ENCODE data around the gene SMIM3. TPM values are rescaled to one million over a fixed set of nuclear protein-coding genes. Genes with fewer than 3 reads are reported as not detected.
A peak's percentile ranks its signal among the peaks of the same experiment; 100 is the strongest.
"Not testable (repeated sequence)": the region's sequence is repeated elsewhere in the genome, so short reads cannot be mapped to it uniquely, and the experiment has no call there.

Gene SMIM3, protein sequence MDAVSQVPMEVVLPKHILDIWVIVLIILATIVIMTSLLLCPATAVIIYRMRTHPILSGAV
- polyA plus RNA-seq (2012; ENCODE audit: insufficient read depth, insufficient read length) = 14.1 TPM

DNA sequence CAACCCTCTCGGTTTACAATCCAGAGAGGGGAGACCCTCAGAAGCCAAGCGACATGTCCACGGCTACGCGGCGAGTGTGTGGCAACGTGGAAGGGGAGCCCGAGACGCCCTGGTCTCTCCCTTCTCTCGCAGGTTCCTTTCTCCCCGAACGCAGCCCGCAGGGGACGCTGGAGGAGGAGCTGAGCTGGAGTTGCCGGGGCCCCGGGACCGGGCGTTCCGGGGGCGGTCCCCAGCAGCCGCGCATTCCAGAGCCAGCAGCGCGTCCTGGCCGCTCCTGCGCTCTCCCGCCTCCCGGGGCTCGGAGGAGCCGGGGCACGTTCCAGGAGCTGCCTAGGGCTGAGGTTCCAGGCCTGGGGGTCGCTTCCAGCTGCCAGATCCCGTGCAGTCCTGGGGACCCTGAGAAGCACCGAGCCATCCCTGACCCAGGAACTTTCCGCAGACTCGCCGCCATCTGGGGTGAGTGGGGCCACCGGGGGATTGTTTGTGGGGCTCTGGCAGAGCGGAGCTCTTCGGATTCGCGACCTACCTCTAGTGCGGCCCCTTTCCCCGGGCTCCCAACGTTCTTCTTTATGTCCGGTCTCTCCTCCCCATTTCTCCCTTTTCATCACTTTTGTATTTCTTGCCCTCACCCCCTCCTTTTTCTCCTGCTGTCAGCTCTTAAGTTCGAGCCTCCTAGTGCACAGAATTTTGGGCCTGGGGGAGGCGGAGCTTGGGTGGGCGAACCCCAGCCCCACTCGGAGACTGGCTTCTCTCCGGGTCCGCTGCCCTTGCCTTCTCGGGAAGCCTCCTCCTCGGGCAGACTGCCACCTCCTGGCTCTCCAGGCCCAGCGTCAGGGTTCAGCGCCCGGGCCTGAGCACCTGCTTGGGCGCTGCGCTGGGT, at the start of gene SMIM3:
SMIM3 (plus strand) TSS at position 241 of the 880 bp plus-strand sequence. CDS start 16,684 bp downstream, outside the sequence.
- no peak for DNase-seq (ENCODE audit: low read depth, low spot score)
- H3K4me3 ChIP-seq (ENCODE audit: low read length) = peak within 1 kb of the TSS; percentile 69

GRCh38 chr5:150729859-150730258, 48.7 kb upstream of the SMIM3 start:
- DNase-seq (ENCODE audit: low read depth, low spot score) = no peak
- H3K4me3 ChIP-seq (ENCODE audit: low read length) = no peak overlapping the region

DNA sequence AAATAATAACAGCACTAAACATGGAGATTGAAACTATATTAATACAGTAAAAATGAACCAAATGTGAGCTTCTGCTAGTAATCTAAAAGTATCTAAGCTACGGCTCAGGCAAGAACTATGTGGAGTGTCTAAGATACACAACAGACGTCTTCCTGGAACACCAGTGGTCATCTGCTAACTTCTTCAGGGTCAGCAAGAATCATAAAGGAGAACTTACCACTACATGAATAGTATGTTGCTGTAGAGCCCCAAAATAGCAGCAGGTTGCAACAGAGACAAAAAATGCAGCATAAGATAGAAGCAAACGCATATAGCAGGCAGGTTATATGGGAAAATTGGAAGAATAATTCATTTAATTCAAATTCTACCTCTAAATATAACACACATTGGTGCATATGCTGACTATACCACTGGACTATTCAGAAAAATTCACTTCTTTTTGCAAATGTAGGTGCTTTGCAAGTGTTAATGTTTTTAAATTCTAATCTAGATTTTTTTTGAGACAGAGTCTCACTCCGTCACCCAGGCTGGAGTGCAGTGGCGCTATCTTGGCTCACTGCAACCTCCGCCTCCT, 46.8 kb upstream of the SMIM3 start:
- no peak overlapping the region for H3K4me3 ChIP-seq (ENCODE audit: low read length)
- DNase-seq (ENCODE audit: low read depth, low spot score) = no peak

DNA sequence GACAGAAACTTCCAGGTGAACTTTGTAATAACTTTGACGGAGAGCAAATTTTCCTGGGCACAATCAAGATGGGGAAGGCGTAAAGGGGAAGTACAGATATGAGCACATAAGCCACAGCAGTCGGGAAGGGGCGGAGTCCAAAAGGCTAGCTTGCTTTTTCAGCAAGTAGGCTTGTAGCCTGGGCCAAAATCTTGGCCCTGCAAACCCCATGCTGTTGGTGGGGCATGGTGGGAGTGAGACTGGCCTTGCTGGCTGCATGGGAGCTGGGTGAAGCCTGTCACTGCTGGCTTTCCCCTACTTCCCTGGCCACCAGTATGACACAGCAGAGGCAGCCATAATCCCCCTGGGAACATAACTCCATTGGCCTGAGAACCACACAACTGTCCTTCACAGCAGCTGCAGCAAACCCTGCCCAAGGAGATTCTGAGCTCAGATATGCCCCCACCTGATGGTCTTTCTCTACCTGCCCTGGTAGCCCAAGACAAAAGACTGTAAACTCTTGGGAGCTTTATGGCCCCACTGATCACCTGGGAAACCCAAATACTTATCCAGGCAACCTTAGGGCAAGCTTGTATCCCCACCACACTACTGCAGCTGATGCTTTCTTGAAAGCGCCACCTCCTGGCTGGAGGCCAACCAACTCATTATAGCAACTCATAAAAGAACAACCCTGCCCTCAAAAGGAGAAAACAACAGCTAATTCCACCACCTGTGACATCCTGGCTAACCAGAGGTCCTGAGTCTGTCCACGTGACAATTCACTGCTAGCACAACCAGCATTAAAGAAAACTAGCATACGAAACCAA, 43.8 kb upstream of the SMIM3 start:
- peak; percentile 45 for DNase-seq (ENCODE audit: low read depth, low spot score)
- H3K4me3 ChIP-seq (ENCODE audit: low read length) = no peak overlapping the region

DNA sequence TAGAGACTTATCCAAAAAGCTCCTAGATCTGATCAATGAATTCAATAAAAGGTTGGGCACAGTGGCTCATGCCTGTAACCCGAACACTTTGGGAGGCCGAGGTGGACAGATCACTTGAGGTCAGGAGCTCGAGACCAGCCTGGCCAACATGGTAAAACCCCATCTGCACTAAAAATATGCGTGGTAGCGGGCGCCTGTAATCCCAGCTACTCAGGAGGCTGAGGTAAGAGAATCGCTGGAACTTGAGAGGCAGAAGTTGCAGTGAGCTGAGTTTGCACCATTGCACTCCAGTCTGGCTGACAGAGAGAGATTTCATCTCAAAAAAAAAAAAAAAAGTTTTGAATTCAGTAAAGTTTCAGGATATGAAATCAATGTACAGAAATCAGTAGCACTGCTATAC, 39.7 kb upstream of the SMIM3 start:
- no peak for DNase-seq (ENCODE audit: low read depth, low spot score)
- no peak overlapping the region for H3K4me3 ChIP-seq (ENCODE audit: low read length)

- DNase-seq (ENCODE audit: low read depth, low spot score) = no peak
- no peak overlapping the region for H3K4me3 ChIP-seq (ENCODE audit: low read length)
Measured at GRCh38 chr5:150740992-150741391, 37.6 kb upstream of the SMIM3 start.

- peak overlapping the region; percentile 5 for H3K4me3 ChIP-seq (ENCODE audit: low read length)
- DNase-seq (ENCODE audit: low read depth, low spot score) = peak; percentile 46
Measured at GRCh38 chr5:150742455-150743141, 36.0 kb upstream of the SMIM3 start.

- not testable (repeated sequence) for DNase-seq (ENCODE audit: low read depth, low spot score); H3K4me3 ChIP-seq (ENCODE audit: low read length)
Measured at GRCh38 chr5:150743142-150743488, 35.4 kb upstream of the SMIM3 start.

DNA sequence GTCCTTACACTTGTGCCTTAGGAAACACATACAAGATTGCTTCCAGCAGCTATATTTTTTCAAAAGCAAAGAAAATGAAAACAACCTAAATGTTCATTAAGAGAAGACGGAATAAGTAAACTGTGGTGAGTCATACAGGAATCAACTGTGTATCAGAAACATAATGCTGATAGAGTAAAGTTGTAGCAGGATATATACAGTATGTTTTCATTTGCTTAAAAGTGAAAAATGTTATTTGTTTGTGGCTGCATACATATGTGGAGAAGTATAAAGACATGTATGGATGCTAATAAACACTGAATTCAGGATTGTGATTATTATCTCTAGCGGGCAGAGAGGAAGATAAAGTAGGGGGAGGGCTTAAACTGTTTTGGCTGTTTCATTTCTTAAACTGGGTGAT, 28.1 kb upstream of the SMIM3 start:
- H3K4me3 ChIP-seq (ENCODE audit: low read length) = no peak overlapping the region
- no peak for DNase-seq (ENCODE audit: low read depth, low spot score)

- no peak for DNase-seq (ENCODE audit: low read depth, low spot score)
- no peak overlapping the region for H3K4me3 ChIP-seq (ENCODE audit: low read length)
Measured at GRCh38 chr5:150751096-150751891, 27.3 kb upstream of the SMIM3 start.

DNA sequence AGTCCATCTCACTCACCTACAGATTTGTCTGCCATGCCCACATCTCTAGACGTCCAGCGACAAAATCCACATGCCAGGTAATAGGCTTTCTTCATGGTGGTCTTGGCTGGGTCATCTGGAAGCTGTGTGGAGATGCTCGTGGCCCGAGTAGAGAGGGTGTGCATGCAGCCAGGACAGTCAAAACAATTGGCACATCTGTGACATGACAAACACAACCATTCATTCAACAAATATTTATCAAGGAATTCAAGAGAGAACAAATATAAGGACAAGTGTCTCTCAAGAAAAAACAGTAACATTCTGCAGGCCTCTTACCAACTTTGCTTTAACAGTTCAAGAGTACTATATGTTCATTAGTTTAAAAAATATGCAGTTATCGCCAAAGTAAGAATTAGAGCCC, 25.1 kb upstream of the SMIM3 start:
- DNase-seq (ENCODE audit: low read depth, low spot score) = no peak
- no peak overlapping the region for H3K4me3 ChIP-seq (ENCODE audit: low read length)

DNA sequence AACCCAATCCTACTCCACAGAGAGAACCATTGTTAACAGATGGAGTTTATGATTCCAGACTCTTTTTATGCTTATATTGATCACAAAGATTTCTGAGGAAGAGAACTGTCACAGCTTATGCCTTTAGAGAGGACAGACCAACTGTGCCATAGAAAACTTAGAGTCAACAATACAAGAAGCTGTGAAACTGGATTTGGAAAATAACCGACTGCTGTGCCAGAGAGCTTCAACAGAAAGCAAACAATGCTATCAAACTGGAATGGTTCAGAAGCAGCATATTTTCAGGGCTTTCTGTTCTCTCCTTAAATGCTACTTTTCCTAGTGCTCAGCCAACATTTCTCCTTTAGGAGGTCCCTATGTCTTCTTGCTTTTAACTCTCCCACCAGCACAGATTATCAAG, 24.7 kb upstream of the SMIM3 start:
- DNase-seq (ENCODE audit: low read depth, low spot score) = no peak

DNA sequence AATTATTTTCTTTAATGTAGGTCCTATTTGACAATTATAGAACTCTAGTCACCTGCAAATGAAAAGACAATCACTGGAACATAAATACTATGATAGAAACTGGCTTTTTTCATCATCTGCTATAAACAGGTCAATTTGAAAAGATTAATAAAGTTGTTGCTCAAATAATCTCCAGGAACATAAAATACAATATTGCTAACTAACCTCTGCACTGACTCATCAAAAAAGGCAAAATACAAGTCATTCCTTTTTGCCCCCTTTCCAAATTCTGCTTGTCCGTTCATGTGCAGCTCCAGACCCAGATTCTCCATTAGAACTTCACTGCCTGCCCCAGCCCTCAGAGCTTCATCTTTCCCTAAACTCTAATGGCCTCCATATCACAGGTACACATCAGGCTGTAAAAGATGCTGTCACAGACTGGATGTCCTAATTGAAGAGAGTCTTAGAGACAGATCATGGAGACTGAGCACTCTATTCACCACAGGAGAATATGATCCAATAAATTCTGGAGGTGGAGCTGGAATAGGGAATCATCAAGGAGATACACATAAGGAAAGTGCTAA, 21.4 kb upstream of the SMIM3 start:
- DNase-seq (ENCODE audit: low read depth, low spot score) = no peak
- peak overlapping the region; percentile 86 for H3K4me3 ChIP-seq (ENCODE audit: low read length)

More for the DNA sequence above, 24.7 kb upstream of the SMIM3 start:
- H3K4me3 ChIP-seq (ENCODE audit: low read length) = no peak overlapping the region

DNA sequence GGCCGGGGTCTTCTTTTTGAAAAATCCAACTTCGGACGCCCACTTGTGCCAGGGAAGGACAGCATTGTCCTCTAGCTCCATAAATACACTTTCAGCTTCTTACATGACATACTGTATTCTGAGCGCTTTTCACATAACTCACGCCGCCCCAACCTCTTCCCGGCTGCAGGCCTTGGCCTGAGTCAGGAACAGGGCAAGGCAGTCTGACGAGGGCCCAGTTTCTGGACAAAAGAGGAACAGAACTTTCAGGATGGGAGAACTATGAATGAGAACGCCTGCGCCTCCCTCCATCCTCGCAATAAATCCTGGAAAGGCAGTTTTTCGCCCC, 20.4 kb upstream of the SMIM3 start:
- no peak for DNase-seq (ENCODE audit: low read depth, low spot score)
- H3K4me3 ChIP-seq (ENCODE audit: low read length) = peak overlapping the region; percentile 86

DNA sequence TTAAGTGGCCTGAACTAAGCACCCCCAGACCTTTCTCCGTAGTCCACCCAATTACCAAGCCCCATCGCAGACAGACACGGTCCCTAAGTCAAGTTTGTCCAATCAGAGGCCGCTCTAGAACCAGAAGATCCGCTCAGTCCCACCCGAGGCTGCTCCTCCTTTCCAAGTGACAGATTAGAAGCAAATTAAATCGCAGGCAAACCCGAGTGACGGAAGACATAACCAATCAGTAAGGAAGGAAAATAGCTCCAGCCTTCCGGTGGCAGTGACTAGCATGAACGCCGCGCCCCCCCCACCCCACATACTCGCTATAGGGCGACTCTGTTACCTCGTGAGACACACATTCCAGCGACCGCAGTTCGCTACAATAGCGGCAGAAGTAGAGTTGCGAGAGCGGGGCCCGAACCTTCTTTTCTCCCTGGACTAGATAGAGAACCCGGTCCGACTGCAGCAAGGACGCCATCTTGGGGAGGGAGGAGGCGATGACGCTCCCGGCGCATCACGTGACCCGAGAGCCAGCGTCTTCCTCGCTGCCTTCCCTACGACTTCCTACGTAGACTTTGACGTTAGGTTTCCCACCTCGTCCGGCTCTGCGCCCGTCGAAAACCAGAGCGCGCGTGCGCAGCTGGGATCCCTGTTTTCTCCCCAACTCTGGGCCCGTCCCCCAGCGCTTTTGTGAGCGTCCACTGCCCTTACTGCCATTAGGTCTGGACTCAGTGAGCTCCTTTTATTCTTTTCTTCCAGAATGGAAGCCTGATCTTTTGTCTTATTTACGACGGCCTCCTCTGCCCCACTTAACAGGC, 19.8 kb upstream of the SMIM3 start, which contains the start of gene DCTN4:
DCTN4 (minus strand) TSS at position 487 of the 803 bp plus-strand sequence; CDS start at position 463, 24 bp downstream.
- peak within 1 kb of the TSS; percentile 86 for H3K4me3 ChIP-seq (ENCODE audit: low read length)
- peak; percentile 99 for DNase-seq (ENCODE audit: low read depth, low spot score)

DNA sequence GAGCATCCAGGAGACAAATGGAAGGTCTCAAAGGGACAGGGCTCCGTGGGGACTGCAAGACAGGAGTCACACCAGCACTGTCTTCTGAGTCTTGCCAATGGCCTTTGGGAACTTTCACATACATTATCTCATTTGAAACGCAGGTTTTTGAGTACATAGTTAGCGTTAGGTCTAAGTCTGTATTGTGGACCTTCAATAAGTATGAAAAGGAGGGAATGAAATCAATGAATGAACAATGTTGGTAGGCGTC, 19.3 kb upstream of the SMIM3 start:
- peak overlapping the region; percentile 86 for H3K4me3 ChIP-seq (ENCODE audit: low read length)
- no peak for DNase-seq (ENCODE audit: low read depth, low spot score)

- no peak overlapping the region for H3K4me3 ChIP-seq (ENCODE audit: low read length)
Measured at GRCh38 chr5:150762211-150762610, 16.3 kb upstream of the SMIM3 start.

More at GRCh38 chr5:150762211-150762610, 16.3 kb upstream of the SMIM3 start:
- DNase-seq (ENCODE audit: low read depth, low spot score) = no peak

Measured in Jurkat, Clone E6-1 (cell line).